Neural progenitor cell (in vitro differentiated cells): Measurements from ENCODE around the gene PFDN4.

ENCODE experiments used
- CTCF ChIP-seq: fragments of 200-600 bp; sonication (generic); IDR thresholded peaks from 2 replicates; pipeline ENCODE4 v1.5.1; 2017; ENCODE audit warnings: antibody characterized with exemption, mild to moderate bottlenecking
- EZH2phosphoT487 ChIP-seq: fragments of 200-600 bp; sonication (generic); IDR thresholded peaks from 2 replicates; pipeline ENCODE4 v1.6.1; 2017; ENCODE audit warnings: antibody characterized with exemption

- no peak for TF ChIP-seq CTCF
- no peak for TF ChIP-seq EZH2phosphoT487
Observed at GRCh38 chr20:54189630-54190029, 18.3 kb upstream of the PFDN4 start.
